GM12872 (cell line): ENCODE results near the gene TFDP1.

Source experiments
- TF ChIP-seq, protein P1 (sequence below): IDR thresholded peaks from 3 replicates; pipeline ENCODE4 v1.5.1; 2011; ENCODE audit warnings: low read depth, mild to moderate bottlenecking, low read length, moderate library complexity; ENCODE audit not compliant: insufficient read depth

The TFDP1 gene

DNA sequence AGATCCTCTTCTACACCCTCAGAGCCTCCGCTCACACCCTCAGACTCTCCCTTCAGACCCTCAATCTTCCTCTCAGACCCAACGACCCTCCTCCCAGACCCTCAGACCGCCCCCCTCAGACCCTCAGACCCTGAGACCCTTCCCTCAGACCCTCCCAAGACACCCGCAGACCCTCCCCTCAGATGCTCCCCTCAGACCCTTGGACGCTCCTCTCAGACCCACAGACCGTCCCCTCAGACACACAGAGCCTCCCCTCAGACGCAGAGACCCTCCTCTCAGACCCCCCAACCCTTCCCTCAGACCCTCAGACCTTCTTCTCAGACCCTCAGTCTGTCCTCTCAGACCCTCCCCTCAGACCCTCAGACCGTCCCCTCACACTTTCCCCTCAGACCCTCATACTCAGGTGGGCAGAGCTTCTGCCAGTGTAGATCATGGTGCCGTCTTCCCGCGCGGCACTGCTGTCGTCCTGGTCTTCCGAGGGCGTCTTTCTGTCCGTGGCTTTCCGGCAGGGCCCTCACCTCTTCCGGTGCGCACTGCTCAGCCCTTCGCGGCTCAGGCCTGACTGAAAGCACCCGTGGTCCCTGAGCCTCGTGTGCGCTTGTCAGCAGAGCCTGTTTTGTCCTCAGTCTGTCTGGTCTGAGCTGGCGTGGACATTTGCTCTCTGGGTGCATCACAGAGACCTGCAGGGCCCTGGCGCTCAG, 18.9 kb upstream of the TFDP1 start:
- TF ChIP-seq, protein P1, sequence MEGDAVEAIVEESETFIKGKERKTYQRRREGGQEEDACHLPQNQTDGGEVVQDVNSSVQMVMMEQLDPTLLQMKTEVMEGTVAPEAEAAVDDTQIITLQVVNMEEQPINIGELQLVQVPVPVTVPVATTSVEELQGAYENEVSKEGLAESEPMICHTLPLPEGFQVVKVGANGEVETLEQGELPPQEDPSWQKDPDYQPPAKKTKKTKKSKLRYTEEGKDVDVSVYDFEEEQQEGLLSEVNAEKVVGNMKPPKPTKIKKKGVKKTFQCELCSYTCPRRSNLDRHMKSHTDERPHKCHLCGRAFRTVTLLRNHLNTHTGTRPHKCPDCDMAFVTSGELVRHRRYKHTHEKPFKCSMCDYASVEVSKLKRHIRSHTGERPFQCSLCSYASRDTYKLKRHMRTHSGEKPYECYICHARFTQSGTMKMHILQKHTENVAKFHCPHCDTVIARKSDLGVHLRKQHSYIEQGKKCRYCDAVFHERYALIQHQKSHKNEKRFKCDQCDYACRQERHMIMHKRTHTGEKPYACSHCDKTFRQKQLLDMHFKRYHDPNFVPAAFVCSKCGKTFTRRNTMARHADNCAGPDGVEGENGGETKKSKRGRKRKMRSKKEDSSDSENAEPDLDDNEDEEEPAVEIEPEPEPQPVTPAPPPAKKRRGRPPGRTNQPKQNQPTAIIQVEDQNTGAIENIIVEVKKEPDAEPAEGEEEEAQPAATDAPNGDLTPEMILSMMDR = no peak

DNA sequence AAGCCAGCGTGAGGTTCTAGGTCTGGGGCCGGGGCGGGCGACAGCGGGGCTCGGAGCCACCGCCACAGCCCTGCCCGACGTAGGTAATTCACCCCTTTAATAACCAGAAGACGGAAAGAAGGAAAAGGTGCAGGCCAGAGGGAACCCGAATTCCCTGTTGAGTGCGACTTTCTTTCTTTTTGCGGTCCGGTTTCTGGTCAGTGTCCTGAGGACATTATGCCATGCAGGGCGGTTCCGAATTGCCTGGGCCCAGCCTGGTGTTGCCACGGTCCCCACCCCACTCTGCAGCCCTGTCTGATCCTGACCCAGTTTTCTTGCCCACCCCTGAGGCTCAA, 18.4 kb upstream of the TFDP1 start:
- TF ChIP-seq, protein P1 = no peak

DNA sequence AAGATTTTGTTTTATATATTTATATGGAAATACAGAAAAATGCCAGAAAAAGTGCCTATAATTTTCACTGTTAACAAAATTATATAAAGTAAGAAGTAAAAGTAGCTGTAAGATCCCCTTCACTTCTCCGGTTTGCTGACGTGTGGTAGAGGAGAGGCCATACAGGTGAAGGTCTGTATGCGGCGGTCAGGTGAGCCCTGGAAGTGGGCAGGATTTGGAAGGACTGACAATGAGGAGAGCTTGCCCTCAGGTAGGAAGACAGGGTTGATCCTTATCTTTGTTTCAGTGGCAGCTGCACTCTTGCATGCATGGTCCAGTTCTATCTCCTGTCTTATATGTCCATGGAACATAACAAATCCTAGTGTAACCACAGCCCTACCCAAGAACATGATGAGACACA, 16.9 kb upstream of the TFDP1 start:
- TF ChIP-seq, protein P1 = no peak

DNA sequence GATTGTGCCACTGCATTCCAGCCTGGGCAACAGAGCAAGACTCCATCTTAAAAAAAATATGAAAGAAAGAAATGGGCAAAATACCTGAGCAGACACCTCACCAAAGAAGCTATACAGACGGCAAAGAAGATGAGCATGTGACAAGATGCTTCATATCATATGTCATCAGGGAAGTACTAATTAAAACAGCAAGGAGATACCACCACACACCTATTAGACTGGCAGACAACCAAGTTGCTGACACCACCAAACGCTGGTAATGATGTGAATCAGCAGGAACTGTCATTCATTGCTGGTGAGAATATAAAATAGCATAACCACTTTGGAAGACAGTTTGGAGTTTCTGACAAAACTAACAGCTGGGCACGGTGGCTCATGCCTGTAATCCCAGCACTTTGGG, 11.5 kb upstream of the TFDP1 start:
- TF ChIP-seq, protein P1 = no peak

DNA sequence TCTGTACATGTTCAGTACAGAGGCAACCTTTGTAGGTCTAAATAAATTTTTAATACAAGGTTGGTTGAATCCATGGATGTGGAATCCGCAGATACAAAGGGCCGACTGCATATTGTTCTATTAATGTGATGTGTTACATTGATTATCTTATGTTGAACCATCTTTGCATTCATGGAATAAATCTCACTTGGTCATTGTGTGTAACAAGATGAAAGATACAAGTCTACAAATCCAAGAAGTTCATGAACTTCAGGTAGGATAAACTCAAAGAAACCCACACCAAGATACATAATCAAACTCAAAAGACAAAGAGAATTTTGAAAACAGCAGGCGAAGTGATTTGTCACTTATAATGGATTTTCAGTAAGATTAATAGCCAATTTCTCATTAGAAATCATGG, 8.0 kb upstream of the TFDP1 start:
- TF ChIP-seq, protein P1 = no peak

DNA sequence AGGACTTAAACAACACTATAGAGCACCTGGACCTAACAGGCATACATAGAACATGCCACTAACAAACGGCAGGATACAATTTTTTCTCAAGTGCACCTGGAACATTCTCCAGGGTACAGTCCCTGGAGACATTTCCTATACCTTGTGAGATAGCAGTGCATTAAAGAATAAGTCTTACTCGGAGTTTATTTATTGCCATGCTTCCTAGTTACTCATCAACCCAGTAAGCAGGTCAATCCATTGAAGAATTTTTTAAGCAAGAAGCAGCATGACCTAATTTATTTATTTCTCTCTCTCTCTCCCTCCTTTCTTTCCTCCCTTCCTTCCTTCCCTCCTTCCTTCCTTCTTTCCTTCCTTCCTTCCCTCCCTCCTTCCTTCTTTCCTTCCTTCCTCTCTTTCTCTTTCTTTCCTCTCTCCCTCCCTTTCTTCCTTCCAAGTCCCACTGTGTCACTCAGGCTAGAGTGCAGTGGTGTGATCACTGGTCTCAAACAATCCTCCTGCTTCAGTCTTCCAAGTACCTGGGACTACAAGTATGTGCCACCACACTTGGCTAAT, 6.6 kb upstream of the TFDP1 start:
- TF ChIP-seq, protein P1 = no peak

DNA sequence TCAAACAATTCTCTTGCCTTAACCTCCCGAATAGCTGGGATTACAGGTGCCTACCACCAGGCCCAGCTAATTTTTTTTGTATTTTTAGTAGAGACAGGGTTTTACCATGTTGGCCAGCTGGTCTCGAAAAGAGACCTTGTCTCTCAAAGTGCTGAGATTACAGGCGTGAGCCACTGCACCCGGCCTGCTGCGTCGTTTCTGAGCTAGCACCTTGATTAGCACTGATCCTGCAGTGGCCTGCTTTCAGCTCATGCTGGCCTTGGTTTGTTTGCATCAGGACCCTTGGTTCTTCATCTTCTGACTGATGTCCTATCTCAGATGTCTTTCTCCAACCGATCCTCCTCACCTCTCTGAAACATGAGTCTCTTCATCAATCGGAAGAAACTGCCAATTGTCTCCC, 4.9 kb upstream of the TFDP1 start:
- TF ChIP-seq, protein P1 = no peak
